ENCODE measurements around the gene KCTD19.

Gene KCTD19

GRCh38 chr16:67275321-67275720, 51.2 kb downstream of the KCTD19 start:
- no peak overlapping the region for H3K27ac ChIP-seq
- TF ChIP-seq CTCF (conservative IDR thresholded peaks at IDR 0.05), result no peak

GRCh38 chr16:67271446-67271845, 55.1 kb downstream of the KCTD19 start:
- no peak for TF ChIP-seq CTCF (conservative IDR thresholded peaks at IDR 0.05)
- no peak overlapping the region for H3K27ac ChIP-seq

GRCh38 chr16:67270931-67271338, 55.6 kb downstream of the KCTD19 start:
- no peak for TF ChIP-seq CTCF (conservative IDR thresholded peaks at IDR 0.05)
- H3K27ac ChIP-seq, result no peak overlapping the region

- H3K27ac ChIP-seq, result no peak overlapping the region
- TF ChIP-seq CTCF (conservative IDR thresholded peaks at IDR 0.05), result no peak
Observed at GRCh38 chr16:67269766-67270165, 56.8 kb downstream of the KCTD19 start.

- H3K27ac ChIP-seq, result no peak overlapping the region
Observed at GRCh38 chr16:67268136-67268579, 58.4 kb downstream of the KCTD19 start.

GRCh38 chr16:67265834-67266233, 60.7 kb downstream of the KCTD19 start:
- TF ChIP-seq CTCF (conservative IDR thresholded peaks at IDR 0.05), result no peak
- no peak overlapping the region for H3K27ac ChIP-seq

More at GRCh38 chr16:67268136-67268579, 58.4 kb downstream of the KCTD19 start:
- TF ChIP-seq CTCF (conservative IDR thresholded peaks at IDR 0.05), result no peak

- TF ChIP-seq CTCF (conservative IDR thresholded peaks at IDR 0.05), result no peak
- H3K27ac ChIP-seq, result no peak overlapping the region
Observed at GRCh38 chr16:67264866-67265265, 61.7 kb downstream of the KCTD19 start.

All from VCaP (cell line).